Astrocyte of the cerebellum (primary cell): ENCODE data around the gene PDE4D.

Source experiments
- DNase-seq: peaks from one replicate; pipeline ENCODE4 v3.0.0-alpha.2; 2011; ENCODE audit warnings: low read depth
- H3K4me3 ChIP-seq: 2 replicates; pipeline ENCODE4 v1.5.1; 2011; ENCODE audit warnings: mild to moderate bottlenecking, low read depth, low read length, moderate library complexity
- in situ Hi-C: cut with HindIII; loops from 2 replicates; pipeline ENCODE4 v1.10.0; 2017; ENCODE audit warnings: low sequenced_read_pairs
- TF ChIP-seq, protein P1 (sequence below): IDR thresholded peaks from 2 replicates; pipeline ENCODE4 v1.5.1; 2012; ENCODE audit warnings: low read length, low read depth, moderate library complexity, mild to moderate bottlenecking; ENCODE audit errors: missing control alignments

The PDE4D gene

DNA sequence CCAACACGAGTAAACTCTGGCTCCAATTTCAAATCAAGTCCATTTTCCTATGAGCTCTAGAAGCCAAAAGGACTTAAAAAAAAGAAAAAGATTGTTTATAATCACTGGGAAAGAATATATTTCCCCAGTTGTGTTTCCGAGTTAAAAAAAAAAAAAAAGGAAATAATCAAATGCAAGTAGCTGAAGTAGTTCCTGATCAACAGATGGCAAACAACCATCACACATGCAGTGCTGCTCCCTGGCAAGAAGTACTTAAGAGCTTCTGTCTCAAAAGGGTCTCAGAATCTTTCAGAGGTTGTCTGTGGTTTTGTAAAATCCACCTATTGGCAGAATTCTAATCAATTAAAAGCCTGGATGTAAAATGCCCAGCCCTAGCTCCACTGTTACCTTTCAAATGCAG lies 922.8 kb downstream of the PDE4D start:
- in situ Hi-C loops: no loop called here
- TF ChIP-seq, protein P1, sequence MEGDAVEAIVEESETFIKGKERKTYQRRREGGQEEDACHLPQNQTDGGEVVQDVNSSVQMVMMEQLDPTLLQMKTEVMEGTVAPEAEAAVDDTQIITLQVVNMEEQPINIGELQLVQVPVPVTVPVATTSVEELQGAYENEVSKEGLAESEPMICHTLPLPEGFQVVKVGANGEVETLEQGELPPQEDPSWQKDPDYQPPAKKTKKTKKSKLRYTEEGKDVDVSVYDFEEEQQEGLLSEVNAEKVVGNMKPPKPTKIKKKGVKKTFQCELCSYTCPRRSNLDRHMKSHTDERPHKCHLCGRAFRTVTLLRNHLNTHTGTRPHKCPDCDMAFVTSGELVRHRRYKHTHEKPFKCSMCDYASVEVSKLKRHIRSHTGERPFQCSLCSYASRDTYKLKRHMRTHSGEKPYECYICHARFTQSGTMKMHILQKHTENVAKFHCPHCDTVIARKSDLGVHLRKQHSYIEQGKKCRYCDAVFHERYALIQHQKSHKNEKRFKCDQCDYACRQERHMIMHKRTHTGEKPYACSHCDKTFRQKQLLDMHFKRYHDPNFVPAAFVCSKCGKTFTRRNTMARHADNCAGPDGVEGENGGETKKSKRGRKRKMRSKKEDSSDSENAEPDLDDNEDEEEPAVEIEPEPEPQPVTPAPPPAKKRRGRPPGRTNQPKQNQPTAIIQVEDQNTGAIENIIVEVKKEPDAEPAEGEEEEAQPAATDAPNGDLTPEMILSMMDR: no peak
- H3K4me3 ChIP-seq: no peak overlapping the region
- no peak for DNase-seq

DNA sequence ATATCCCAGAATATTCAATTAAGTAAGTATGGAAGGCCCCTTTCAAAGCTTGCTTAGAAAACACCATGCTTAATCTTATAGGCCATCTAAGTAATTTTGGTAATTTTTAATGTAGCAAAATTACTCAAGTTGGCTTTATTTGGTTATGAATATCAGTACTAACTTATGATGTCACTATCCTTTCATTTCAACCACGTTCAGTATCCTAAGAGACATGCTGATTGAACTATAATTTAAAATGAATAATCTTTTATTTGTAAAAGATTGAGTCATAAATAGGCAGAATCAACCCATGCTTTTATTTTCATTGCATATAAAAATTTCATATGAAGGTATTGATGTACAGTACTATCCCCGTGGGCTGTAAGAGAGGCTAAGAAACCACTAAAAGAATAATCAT lies 923.7 kb downstream of the PDE4D start:
- TF ChIP-seq, protein P1: no peak
- no peak for DNase-seq

GRCh38 chr5:58969253-58969652 lies 924.3 kb downstream of the PDE4D start:
- TF ChIP-seq, protein P1: no peak

More for the DNA sequence above, 923.7 kb downstream of the PDE4D start:
- in situ Hi-C loops: no loop called here
- H3K4me3 ChIP-seq: no peak overlapping the region

GRCh38 chr5:58968350-58968749 lies 925.2 kb downstream of the PDE4D start:
- in situ Hi-C loops: no loop called here
- no peak overlapping the region for H3K4me3 ChIP-seq
- no peak for DNase-seq
- TF ChIP-seq, protein P1: no peak

More at GRCh38 chr5:58969253-58969652, 924.3 kb downstream of the PDE4D start:
- in situ Hi-C loops: no loop called here
- no peak overlapping the region for H3K4me3 ChIP-seq
- no peak for DNase-seq

- H3K4me3 ChIP-seq: no peak overlapping the region
- TF ChIP-seq, protein P1: no peak
- in situ Hi-C loops: no loop called here
- DNase-seq: no peak
These were observed 925.8 kb downstream of the PDE4D start for GRCh38 chr5:58967597-58968281.

GRCh38 chr5:58965677-58966414 lies 927.7 kb downstream of the PDE4D start:
- no peak for DNase-seq
- H3K4me3 ChIP-seq: no peak overlapping the region
- in situ Hi-C loops: no loop called here
- TF ChIP-seq, protein P1: no peak
